Calu3 (cell line): ENCODE data around the gene C3orf62. TPM values are rescaled to one million over a fixed set of nuclear protein-coding genes. Genes with fewer than 3 reads are reported as not detected.
A peak's percentile ranks its signal among the peaks of the same experiment; 100 is the strongest.

Experiments used
- Bru-seq: library from RNA; stranded (reverse); fragments of 400-500 nt; gene quantifications from one replicate; lab custom pipeline; 2021; lab: Mats Ljungman, UMichigan
- BruChase-seq, 2 experiments: library from RNA; stranded (reverse); fragments of 400-500 nt; gene quantifications; one replicate each; lab custom pipeline; 2021; lab: Mats Ljungman, UMichigan
- BruUV-seq: library from RNA; stranded (reverse); fragments of 400-500 nt; replicated peaks from 2 replicates; lab custom pipeline; 2021; lab: Mats Ljungman, UMichigan
- CTCF ChIA-PET: fragments of 300-600 bp; sonication (Branson Sonifier 250); formaldehyde crosslinking; loops from one replicate; lab custom pipeline; 2022; ENCODE audit warnings: antibody characterized with exemption; lab: Charles Lee
- DNase-seq: peaks from one replicate; pipeline ENCODE4 v3.0.0; 2022
- H3K27ac Mint-ChIP-seq: one replicate; pipeline ENCODE4 v1.8.0; 2022; ENCODE audit warnings: mixed read lengths; ENCODE audit not compliant: unreplicated experiment
- H3K27me3 Mint-ChIP-seq: one replicate; pipeline ENCODE4 v1.8.0; 2022; ENCODE audit warnings: mixed read lengths; ENCODE audit not compliant: unreplicated experiment
- H3K36me3 Mint-ChIP-seq: one replicate; pipeline ENCODE4 v1.8.0; 2022; ENCODE audit warnings: mild to moderate bottlenecking, moderate library complexity, mixed read lengths; ENCODE audit not compliant: insufficient read depth, unreplicated experiment
- H3K4me1 Mint-ChIP-seq: one replicate; pipeline ENCODE4 v1.8.0; 2022; ENCODE audit warnings: mild to moderate bottlenecking, low read depth, mixed read lengths; ENCODE audit not compliant: unreplicated experiment
- H3K4me3 Mint-ChIP-seq: one replicate; pipeline ENCODE4 v1.8.0; 2022; ENCODE audit warnings: mild to moderate bottlenecking, low read depth, moderate library complexity, mixed read lengths; ENCODE audit not compliant: unreplicated experiment
- H3K9me3 Mint-ChIP-seq: one replicate; pipeline ENCODE4 v1.8.0; 2022; ENCODE audit warnings: low read depth, mixed read lengths; ENCODE audit not compliant: unreplicated experiment
- intact Hi-C: fragments of 100-400 bp; cut with micrococcal nuclease; formaldehyde crosslinking; loops from one replicate; pipeline ENCODE4 v1.10.0; 2022; ENCODE audit not compliant: unreplicated experiment
- long read RNA-seq: library from polyadenylated mRNA; stranded (forward); transcript quantifications from one replicate; pipeline ENCODE4 v2.0.0, GENCODE V29; 2022
- total RNA-seq: library from RNA; stranded (reverse); gene quantifications from 2 replicates; pipeline ENCODE4 v1.2.3, GENCODE V29; 2022
- TF ChIP-seq, protein P1 (sequence below): fragments of 200-600 bp; IDR thresholded peaks from one replicate; pipeline ENCODE4 v1.8.0; 2022; ENCODE audit warnings: antibody characterized with exemption; ENCODE audit not compliant: unreplicated experiment

The C3orf62 gene
- total RNA-seq (6.7 and 8.8 TPM in 2 replicates), Bru-seq, nascent RNA (percentile 68 among the genes with signal in this experiment), BruChase-seq, experiment 1, labeled RNA remaining after a 6-hour chase (percentile 85 among the genes with signal in this experiment), BruChase-seq, experiment 2, labeled RNA remaining after a 2-hour chase (percentile 83 among the genes with signal in this experiment)
- long read RNA-seq, full-length matches to known transcripts, result 3 of 7 reads
- long read RNA-seq, partial matches to known transcripts, result 0 of 7 reads
- long read RNA-seq, other reads (novel, unspliced or antisense), result 4 of 7 reads

GRCh38 chr3:49276475-49277382 lies at the start of gene C3orf62:
Gene C3orf62 (minus strand): TSS chr3:49277232. CDS start chr3:49276872, 360 bp downstream.
- no TSS peak for BruUV-seq
- peaks cover 9% of the 10 kb centered on the region for H3K4me1 Mint-ChIP-seq
- CTCF ChIA-PET, result no interaction called here
- no peaks in the 10 kb centered on the region for H3K27me3 Mint-ChIP-seq
- TF ChIP-seq, protein P1, sequence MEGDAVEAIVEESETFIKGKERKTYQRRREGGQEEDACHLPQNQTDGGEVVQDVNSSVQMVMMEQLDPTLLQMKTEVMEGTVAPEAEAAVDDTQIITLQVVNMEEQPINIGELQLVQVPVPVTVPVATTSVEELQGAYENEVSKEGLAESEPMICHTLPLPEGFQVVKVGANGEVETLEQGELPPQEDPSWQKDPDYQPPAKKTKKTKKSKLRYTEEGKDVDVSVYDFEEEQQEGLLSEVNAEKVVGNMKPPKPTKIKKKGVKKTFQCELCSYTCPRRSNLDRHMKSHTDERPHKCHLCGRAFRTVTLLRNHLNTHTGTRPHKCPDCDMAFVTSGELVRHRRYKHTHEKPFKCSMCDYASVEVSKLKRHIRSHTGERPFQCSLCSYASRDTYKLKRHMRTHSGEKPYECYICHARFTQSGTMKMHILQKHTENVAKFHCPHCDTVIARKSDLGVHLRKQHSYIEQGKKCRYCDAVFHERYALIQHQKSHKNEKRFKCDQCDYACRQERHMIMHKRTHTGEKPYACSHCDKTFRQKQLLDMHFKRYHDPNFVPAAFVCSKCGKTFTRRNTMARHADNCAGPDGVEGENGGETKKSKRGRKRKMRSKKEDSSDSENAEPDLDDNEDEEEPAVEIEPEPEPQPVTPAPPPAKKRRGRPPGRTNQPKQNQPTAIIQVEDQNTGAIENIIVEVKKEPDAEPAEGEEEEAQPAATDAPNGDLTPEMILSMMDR, result no peak
- peak; percentile 71 for DNase-seq
- peaks cover 41% of the 10 kb centered on the region for H3K36me3 Mint-ChIP-seq
- H3K27ac Mint-ChIP-seq, result no peak within 1 kb of the TSS
- no peaks in the 10 kb centered on the region for H3K9me3 Mint-ChIP-seq
- intact Hi-C loops, result loop anchor here (5.0 kb wide), 1 partner anchor 104 kb away; the partner anchor contains the start of gene KLHDC8B
- peak within 1 kb of the TSS; percentile 63 for H3K4me3 Mint-ChIP-seq

GRCh38 chr3:49324768-49325167 lies 47.7 kb upstream of the C3orf62 start:
- CTCF ChIA-PET, result no interaction called here
- TF ChIP-seq, protein P1, result no peak
- Mint-ChIP-seq H3K36me3 (peaks cover 28% of the 10 kb centered on the region), H3K27ac (no peak overlapping the region), H3K4me3 (no peak overlapping the region), H3K27me3 (no peaks in the 10 kb centered on the region), H3K4me1 (no peaks in the 10 kb centered on the region), H3K9me3 (no peaks in the 10 kb centered on the region)
- no peak for DNase-seq
- no TSS peak for BruUV-seq
- intact Hi-C loops, result no loop called here

- Mint-ChIP-seq H3K36me3 (peaks cover 15% of the 10 kb centered on the region), H3K27ac (no peak overlapping the region), H3K4me1 (no peaks in the 10 kb centered on the region)
Measured at GRCh38 chr3:49316696-49317457, 39.8 kb upstream of the C3orf62 start.

More at GRCh38 chr3:49316696-49317457, 39.8 kb upstream of the C3orf62 start:
- intact Hi-C loops, result no loop called here
- CTCF ChIA-PET, result interaction anchor here (0.6 kb wide), 1 partner anchor 119 kb away, joined by 3 read pairs; no protein-coding TSS in a partner anchor
- Mint-ChIP-seq H3K9me3 (no peaks in the 10 kb centered on the region), H3K4me3 (no peak overlapping the region), H3K27me3 (no peaks in the 10 kb centered on the region)
- BruUV-seq, result no TSS peak
- TF ChIP-seq, protein P1, result no peak
- DNase-seq, result no peak
